IMR-90 (cell line): ENCODE data around the gene PIGW. TPM values are rescaled to one million over a fixed set of nuclear protein-coding genes. Genes with fewer than 3 reads are reported as not detected.

Experiments used
- ATAC-seq: fragments of 200-7000 bp; cut with Tn5 transposase; 2 replicates; pipeline ENCODE4 v1.9.1; 2020; ENCODE audit warnings: low read depth, mild to moderate bottlenecking, moderate library complexity
- BruUV-seq: library from RNA; stranded (reverse); fragments of 400-500 nt; replicated peaks from 2 replicates; lab custom pipeline; 2021; lab: Mats Ljungman, UMichigan
- CTCF ChIA-PET: fragments of 300-600 bp; formaldehyde crosslinking; extraction: SDS; loops from one replicate; lab custom pipeline; 2021; ENCODE audit warnings: antibody characterized with exemption; lab: Yijun Ruan, JAX
- POLR2A ChIA-PET: fragments of 300-600 bp; sonication (Branson Sonifier 250); formaldehyde crosslinking; loops from one replicate; lab custom pipeline; 2022; ENCODE audit warnings: antibody characterized with exemption; ENCODE audit not compliant: unreplicated experiment; lab: Charles Lee
- DNase-seq: peaks from one replicate; pipeline ENCODE4 v3.0.0; 2013
- H2AFZ ChIP-seq: replicated peaks from 2 replicates; pipeline ENCODE3; 2013; ENCODE audit warnings: low read length, mild to moderate bottlenecking; ENCODE audit not compliant: poor library complexity
- H2AK5ac ChIP-seq: 2 replicates; pipeline ENCODE4 v1.6.1; 2013; ENCODE audit warnings: low read depth, low read length, inconsistent platforms
- H2AK9ac ChIP-seq: replicated peaks from 2 replicates; pipeline ENCODE3; 2013; ENCODE audit warnings: mild to moderate bottlenecking, low read depth, low read length, moderate library complexity; ENCODE audit not compliant: poor library complexity
- H2BK120ac ChIP-seq: 2 replicates; pipeline ENCODE4 v1.6.1; 2013; ENCODE audit warnings: low read depth, low read length, inconsistent platforms
- H2BK15ac ChIP-seq: 3 replicates; pipeline ENCODE4 v1.6.1; 2013; ENCODE audit warnings: low read depth, low read length, inconsistent platforms
- H2BK20ac ChIP-seq: 2 replicates; pipeline ENCODE4 v1.6.1; 2013; ENCODE audit warnings: low read depth, mild to moderate bottlenecking, inconsistent platforms, low read length, moderate library complexity
- H2BK5ac ChIP-seq: 2 replicates; pipeline ENCODE4 v1.6.1; 2013; ENCODE audit warnings: mild to moderate bottlenecking, low read depth, low read length, inconsistent platforms; ENCODE audit not compliant: poor library complexity, severe bottlenecking
- H3K14ac ChIP-seq: replicated peaks from 2 replicates; pipeline ENCODE4 v1.6.1; 2013; ENCODE audit warnings: low read depth, low read length, inconsistent platforms
- H3K18ac ChIP-seq: 2 replicates; pipeline ENCODE4 v1.6.1; 2013; ENCODE audit warnings: low read depth, low read length, control low read depth
- H3K23ac ChIP-seq: 2 replicates; pipeline ENCODE4 v1.6.1; 2013; ENCODE audit warnings: low read depth, low read length, inconsistent platforms
- H3K27ac ChIP-seq: 2 replicates; pipeline ENCODE4 v1.5.1; 2013; ENCODE audit warnings: mild to moderate bottlenecking, control low read depth, low read length; ENCODE audit not compliant: insufficient read depth
- H3K27me3 ChIP-seq: 2 replicates; pipeline ENCODE4 v1.6.1; 2013; ENCODE audit warnings: low read length; ENCODE audit not compliant: control insufficient read depth, insufficient read depth
- H3K36me3 ChIP-seq: 2 replicates; pipeline ENCODE4 v1.6.1; 2013; ENCODE audit warnings: low read length, mixed read lengths; ENCODE audit not compliant: control insufficient read depth, insufficient read depth
- H3K4ac ChIP-seq: 2 replicates; pipeline ENCODE4 v1.6.1; 2013; ENCODE audit warnings: low read depth, low read length, inconsistent platforms
- H3K4me1 ChIP-seq: 2 replicates; pipeline ENCODE4 v1.6.1; 2013; ENCODE audit warnings: low read length, mixed read lengths; ENCODE audit not compliant: control insufficient read depth, insufficient read depth
- H3K4me2 ChIP-seq: 2 replicates; pipeline ENCODE4 v1.6.1; 2013; ENCODE audit warnings: low read depth, mild to moderate bottlenecking, control low read depth, low read length, moderate library complexity
- H3K4me3 ChIP-seq: 2 replicates; pipeline ENCODE4 v1.5.1; 2013; ENCODE audit warnings: low read depth, mild to moderate bottlenecking, control low read depth, low read length, moderate library complexity; ENCODE audit not compliant: insufficient read depth
- H3K56ac ChIP-seq: 2 replicates; pipeline ENCODE4 v1.6.1; 2013; ENCODE audit warnings: low read length, inconsistent platforms; ENCODE audit not compliant: insufficient read depth; ENCODE audit errors: extremely low read depth
- H3K79me1 ChIP-seq, 2 experiments: 2 replicates each; pipeline ENCODE4 v1.6.1; 2013; ENCODE audit warnings: low read length in 2 of 2, inconsistent platforms in 1 of 2, low read depth in 1 of 2
- H3K9ac ChIP-seq: 2 replicates; pipeline ENCODE4 v1.6.1; 2013; ENCODE audit warnings: low read depth, low read length, control low read depth
- H3K9me1 ChIP-seq: 2 replicates; pipeline ENCODE4 v1.6.1; 2013; ENCODE audit warnings: low read length, inconsistent platforms; ENCODE audit not compliant: insufficient read depth
- H3K9me3 ChIP-seq: 2 replicates; pipeline ENCODE4 v1.6.1; 2013; ENCODE audit warnings: low read length; ENCODE audit not compliant: control insufficient read depth, insufficient read depth
- H4K20me1 ChIP-seq: 2 replicates; pipeline ENCODE4 v1.6.1; 2013; ENCODE audit warnings: low read length, inconsistent platforms; ENCODE audit not compliant: insufficient read depth
- H4K5ac ChIP-seq: 2 replicates; pipeline ENCODE4 v1.6.1; 2013; ENCODE audit warnings: mild to moderate bottlenecking, low read depth, low read length, control low read depth
- H4K8ac ChIP-seq, 2 experiments: 2 replicates each; pipeline ENCODE4 v1.6.1; 2013; ENCODE audit warnings: low read depth in 2 of 2, low read length in 2 of 2, control low read depth in 1 of 2, inconsistent platforms in 1 of 2
- H4K91ac ChIP-seq: 2 replicates; pipeline ENCODE4 v1.6.1; 2013; ENCODE audit warnings: low read depth, low read length, inconsistent platforms; ENCODE audit not compliant: insufficient read depth
- BHLHE40 ChIP-seq: fragments of 150-350 bp; IDR thresholded peaks from 2 replicates; pipeline ENCODE4 v1.6.1; 2016; ENCODE audit warnings: mild to moderate bottlenecking, low read depth, low read length
- CHD1 ChIP-seq: IDR thresholded peaks from 2 replicates; pipeline ENCODE4 v1.6.1; 2012; ENCODE audit warnings: low read depth, low read length, improper control_type of control experiment
- MXI1 ChIP-seq: IDR thresholded peaks from 2 replicates; pipeline ENCODE4 v1.6.1; 2012; ENCODE audit warnings: low read depth, mild to moderate bottlenecking, low read length, moderate library complexity, borderline replicate concordance
- POLR2A ChIP-seq: IDR thresholded peaks from 2 replicates; pipeline ENCODE4 v1.6.1; 2012; ENCODE audit warnings: mild to moderate bottlenecking, low read depth, low read length
- RCOR1 ChIP-seq: IDR thresholded peaks from 2 replicates; pipeline ENCODE4 v1.6.1; 2012; ENCODE audit warnings: mild to moderate bottlenecking, low read length, improper control_type of control experiment; ENCODE audit not compliant: insufficient replicate concordance
- WGBS, 2 experiments: methylation state at CpG; one replicate each; pipeline versions ENCODE4 v1.1.5 to v1.1.7; 2013; ENCODE audit warnings: missing lambda C conversion rate in 2 of 2; ENCODE audit not compliant: insufficient read length in 1 of 2; ENCODE audit errors: extremely low coverage in 2 of 2; 5-methylcytosine and 5-hydroxymethylcytosine counted together
- dilution Hi-C: fragments of 300-500 bp; cut with HindIII; formaldehyde crosslinking; loops from one replicate; pipeline ENCODE4 v1.14.3; 2018; ENCODE audit warnings: low sequenced_read_pairs; ENCODE audit not compliant: unreplicated experiment
- in situ Hi-C: fragments of 300-500 bp; cut with MboI; formaldehyde crosslinking; loops from 3 replicates; pipeline ENCODE4 v1.14.3; 2019; ENCODE audit warnings: low sequenced_read_pairs, inconsistent platforms, mixed read lengths
- intact Hi-C: fragments of 100-400 bp; cut with micrococcal nuclease; formaldehyde crosslinking; loops from 2 replicates; pipeline ENCODE4 v1.10.0; 2022
- polyA plus RNA-seq, 3 experiments: library from polyadenylated mRNA; depleted of rRNA; stranded (reverse); fragments of >200 nt; gene quantifications; 2 replicates each; pipeline ENCODE4 v1.2.3, GENCODE V29; 2012; ENCODE audit warnings: low replicate concordance in 1 of 3
- total RNA-seq: library from RNA; depleted of rRNA; stranded (reverse); fragments of >200 nt; gene quantifications from 2 replicates; pipeline ENCODE4 v1.2.3, GENCODE V29; 2012

PIGW gene
- total and polyA plus RNA-seq, 2 of the 4 experiments (the other 2 are of a cell fraction), result 4.5 to 5.5 TPM

DNA sequence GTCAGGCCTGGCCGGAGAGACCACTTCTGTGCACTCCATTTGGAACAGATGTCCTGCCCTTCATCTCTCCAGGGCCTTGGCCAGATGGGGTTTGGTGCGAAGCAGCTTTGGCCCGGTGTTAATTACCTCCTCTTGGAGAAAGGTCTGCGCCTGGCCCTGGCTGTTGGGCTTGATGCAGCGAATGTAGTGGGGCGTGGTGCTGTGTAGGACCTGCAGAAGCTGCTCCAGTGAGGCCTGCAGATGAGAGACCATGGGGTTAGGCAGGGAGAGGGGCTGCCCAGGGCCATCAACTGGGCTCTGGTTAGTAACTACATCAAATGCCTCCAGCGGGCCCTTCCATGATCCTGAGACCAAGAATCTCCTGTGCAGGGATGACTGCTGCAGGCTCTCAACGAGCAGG lies 29.6 kb upstream of the PIGW start:
- intact Hi-C loops, result no loop called here

More for the DNA sequence above, 29.6 kb upstream of the PIGW start:
- TF ChIP-seq BHLHE40, result no peak
- no peak for TF ChIP-seq RCOR1
- TF ChIP-seq POLR2A, result no peak
- TF ChIP-seq MXI1, result no peak
- TF ChIP-seq CHD1, result no peak
- Histone ChIP-seq H3K4me2 (no peak overlapping the region), H3K4me3 (no peak overlapping the region), H3K27ac (no peak overlapping the region), H3K56ac (no peak overlapping the region), H2BK20ac (no peak overlapping the region), H2AFZ (no peak overlapping the region), H3K9me3 (no peaks in the 10 kb centered on the region), H4K5ac (no peak overlapping the region), H3K14ac (no peak overlapping the region), H4K20me1 (no peaks in the 10 kb centered on the region), H3K27me3 (no peaks in the 10 kb centered on the region), H3K79me1 (no peaks in the 10 kb centered on the region), H2AK5ac (no peak overlapping the region), H4K91ac (no peak overlapping the region), H2BK15ac (no peak overlapping the region), H3K9me1 (no peaks in the 10 kb centered on the region), H3K4me1 (no peaks in the 10 kb centered on the region), H2BK5ac (no peak overlapping the region), H3K36me3 (peaks cover 51% of the 10 kb centered on the region), H3K4ac (no peak overlapping the region), H3K9ac (no peak overlapping the region), H2BK120ac (no peak overlapping the region), H4K8ac (no peak overlapping the region), H2AK9ac (no peak overlapping the region), H3K18ac (no peak overlapping the region), H3K23ac (no peak overlapping the region)
- BruUV-seq, result no TSS peak
- WGBS, 2 experiments, result 92% methylated on average over 3 of the region's 8 CpGs; no CpG with 5 or more reads in 1 of the 2 experiments
- CTCF ChIA-PET, result no interaction called here
- ATAC-seq (no peak), DNase-seq (no peak)
- in situ Hi-C loops (no loop called here), dilution Hi-C loops (no loop called here)
- POLR2A ChIA-PET, result no interaction called here
